NCI-H2196 (cell line): ENCODE results near the gene TESMIN.

Source experiments
- DNase-seq: peaks from one replicate; lab custom pipeline; 2025; ENCODE audit not compliant: unreplicated experiment; lab: John Stamatoyannopoulos, UW

Gene TESMIN

GRCh38 chr11:68762481-68762880 lies 11.2 kb upstream of the TESMIN start:
- DNase-seq = no peak

GRCh38 chr11:68761801-68762200 lies 10.5 kb upstream of the TESMIN start:
- DNase-seq = no peak

DNA sequence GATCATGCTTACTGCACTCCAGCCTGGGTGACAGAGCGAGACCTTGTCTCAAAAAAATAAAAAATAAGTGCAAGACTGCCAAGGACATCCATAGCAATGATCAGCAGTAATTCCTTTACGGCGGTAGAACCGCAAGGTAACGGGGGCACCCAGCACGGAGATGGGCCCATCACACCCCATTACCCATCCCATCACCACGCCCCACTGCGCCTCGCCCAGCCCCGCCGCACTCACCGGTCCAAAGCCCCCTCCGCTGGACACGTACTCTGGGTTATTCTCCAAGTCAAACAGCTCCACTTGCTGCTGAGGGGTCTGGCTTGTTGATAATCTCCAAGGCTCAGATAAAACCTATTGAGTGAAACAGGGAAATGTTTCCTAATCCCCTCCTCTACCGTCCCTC lies 8.7 kb upstream of the TESMIN start:
- no peak for DNase-seq

- no peak for DNase-seq
These were observed 6.4 kb upstream of the TESMIN start for GRCh38 chr11:68757711-68758110.

- no peak for DNase-seq
These were observed 4.9 kb upstream of the TESMIN start for GRCh38 chr11:68756171-68756766.

GRCh38 chr11:68753300-68753699 lies 2.0 kb upstream of the TESMIN start:
- DNase-seq = peak; percentile 20

- no peak for DNase-seq
These were observed 355 bp downstream of the TESMIN start for GRCh38 chr11:68751004-68751325.

DNA sequence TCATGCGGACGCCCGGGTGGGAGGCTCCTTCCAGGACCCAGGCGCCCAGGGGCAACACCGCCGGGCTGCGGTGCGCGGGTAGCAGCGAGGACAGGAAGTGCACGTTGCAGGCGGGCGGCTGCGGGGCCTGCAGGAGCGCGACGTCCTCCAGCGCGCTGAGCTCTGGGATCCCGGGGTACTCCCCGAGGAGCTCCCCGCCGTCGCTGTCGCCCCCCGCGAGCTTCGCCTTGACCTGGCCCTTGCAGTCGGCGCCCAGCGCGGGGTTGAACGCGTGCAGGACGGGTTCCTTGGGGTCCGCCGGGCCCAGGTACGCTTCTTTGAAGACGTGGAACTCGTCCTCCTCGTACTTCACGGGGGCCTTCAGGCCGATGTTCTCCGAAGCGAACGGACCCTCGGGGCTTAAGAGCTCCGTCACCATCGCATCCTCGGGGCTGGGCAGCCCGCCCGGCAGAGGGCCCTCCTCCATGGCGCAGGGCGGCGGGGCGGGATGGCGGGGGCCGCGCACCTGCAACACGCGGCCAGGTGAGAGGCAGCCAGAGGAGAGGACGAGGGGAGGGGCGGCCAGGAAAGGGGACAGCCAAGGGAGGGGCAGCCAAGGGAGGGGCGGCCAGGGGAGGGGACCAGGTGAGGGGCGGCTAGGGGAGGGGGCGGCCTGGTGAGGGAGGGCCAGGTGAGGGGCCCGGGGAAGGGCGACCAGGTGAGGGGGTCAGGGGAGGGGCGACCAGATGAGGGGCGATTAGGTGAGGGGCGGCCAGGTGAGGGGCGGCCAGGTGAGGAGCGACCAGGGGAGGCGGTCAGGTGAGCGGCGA lies 921 bp downstream of the TESMIN start:
- no peak for DNase-seq

GRCh38 chr11:68749229-68750123 lies 1.8 kb downstream of the TESMIN start:
- no peak for DNase-seq

GRCh38 chr11:68748061-68748460 lies 3.3 kb downstream of the TESMIN start:
- DNase-seq = no peak

GRCh38 chr11:68743539-68743938 lies 7.8 kb downstream of the TESMIN start:
- no peak for DNase-seq

DNA sequence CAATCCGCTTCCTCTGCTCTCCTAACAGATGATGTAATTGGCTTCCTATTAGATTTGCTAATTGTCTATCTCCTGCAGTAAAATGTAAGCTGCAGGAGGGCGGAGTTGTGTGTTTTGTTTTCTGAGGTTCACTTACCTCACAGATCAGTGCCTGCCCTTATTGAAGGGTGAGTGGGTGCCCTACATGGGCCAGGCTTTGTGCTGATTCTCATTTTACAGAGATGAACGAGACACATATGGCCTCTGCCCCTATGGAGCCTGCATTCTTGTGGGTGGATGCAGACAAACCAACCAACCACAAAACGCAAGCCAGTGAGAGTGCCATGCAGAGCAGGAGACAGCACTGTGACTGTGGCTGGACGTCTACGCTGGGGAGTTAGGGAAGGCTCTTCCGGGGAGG lies 9.9 kb downstream of the TESMIN start:
- DNase-seq = no peak

- no peak for DNase-seq
These were observed 15.7 kb downstream of the TESMIN start for GRCh38 chr11:68735646-68736045.

GRCh38 chr11:68735125-68735524 lies 16.2 kb downstream of the TESMIN start:
- no peak for DNase-seq

DNA sequence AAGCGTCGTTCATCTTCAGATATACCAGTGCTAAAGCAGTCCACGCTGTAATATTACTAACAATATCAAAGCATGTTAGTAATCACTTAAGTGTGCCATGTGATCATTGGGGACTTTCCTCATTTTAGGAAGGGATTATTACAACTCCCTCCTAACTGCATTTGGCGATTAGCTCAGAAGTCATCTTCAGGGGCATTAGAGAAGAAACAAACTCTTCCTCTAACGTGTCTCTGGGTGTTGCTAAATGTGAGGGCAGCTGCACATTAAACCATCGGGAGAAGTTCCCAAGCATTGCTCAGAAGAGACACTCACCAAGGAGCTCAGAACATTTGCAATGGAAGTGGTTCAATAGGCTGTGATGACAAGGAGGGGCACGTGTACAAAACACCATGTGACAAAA lies 17.2 kb downstream of the TESMIN start:
- DNase-seq = no peak

DNA sequence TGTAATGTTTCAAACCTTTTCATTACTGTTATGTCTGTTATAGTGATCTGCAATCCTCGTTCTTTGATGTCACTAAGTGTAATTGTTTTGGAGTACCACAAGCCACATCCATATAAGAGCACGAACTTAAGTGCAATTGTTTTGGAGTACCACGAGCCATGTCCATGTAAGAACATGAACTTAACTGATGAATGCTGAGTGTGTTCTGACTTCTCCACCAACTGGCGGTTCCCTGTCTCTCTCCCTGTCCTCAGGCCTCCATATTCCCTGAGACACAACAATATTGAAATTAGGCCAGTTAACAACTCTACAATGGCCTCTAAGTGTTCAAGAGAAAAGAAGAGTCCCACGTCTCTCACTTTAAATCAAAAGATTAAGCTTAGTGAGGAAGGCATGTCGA lies 23.5 kb downstream of the TESMIN start:
- DNase-seq = no peak

- no peak for DNase-seq
These were observed 27.0 kb downstream of the TESMIN start for GRCh38 chr11:68724293-68724692.

DNA sequence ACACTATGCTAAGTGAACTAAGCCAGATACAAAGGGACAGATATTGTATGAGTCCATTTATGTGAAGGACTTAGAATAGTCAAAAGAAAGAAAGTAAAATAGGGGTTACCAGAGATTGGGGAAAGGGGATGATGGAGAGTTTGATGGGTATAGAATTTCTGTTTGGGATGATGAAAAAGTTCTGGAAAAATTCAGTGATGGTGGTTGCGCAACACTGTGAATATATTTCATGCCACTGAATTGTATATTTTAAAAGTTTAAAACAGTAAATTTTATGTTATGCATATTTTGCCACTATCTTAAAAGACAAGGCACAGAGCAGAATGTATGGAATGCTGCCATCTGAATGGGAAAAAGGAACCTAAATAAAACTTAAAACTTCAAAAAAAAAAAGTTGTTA lies 29.2 kb downstream of the TESMIN start:
- DNase-seq = no peak

DNA sequence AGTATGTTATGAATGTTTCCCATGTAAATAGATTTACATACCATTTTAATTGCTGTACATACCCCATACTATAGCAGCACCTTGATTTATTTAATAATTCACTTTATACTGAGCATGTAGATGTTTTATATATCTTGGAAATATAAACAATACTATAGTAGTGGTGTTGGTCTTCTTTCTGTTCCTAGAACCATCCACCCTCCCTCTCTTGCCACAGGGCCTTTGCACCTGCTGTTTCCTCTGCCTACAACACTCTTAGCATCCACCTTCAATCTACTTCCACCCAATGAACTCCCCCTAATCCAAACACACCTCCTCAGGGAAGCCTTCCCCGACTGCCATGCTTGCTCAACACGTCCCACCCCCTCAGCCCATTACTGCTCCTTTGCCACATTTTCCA lies 30.2 kb downstream of the TESMIN start:
- no peak for DNase-seq

DNA sequence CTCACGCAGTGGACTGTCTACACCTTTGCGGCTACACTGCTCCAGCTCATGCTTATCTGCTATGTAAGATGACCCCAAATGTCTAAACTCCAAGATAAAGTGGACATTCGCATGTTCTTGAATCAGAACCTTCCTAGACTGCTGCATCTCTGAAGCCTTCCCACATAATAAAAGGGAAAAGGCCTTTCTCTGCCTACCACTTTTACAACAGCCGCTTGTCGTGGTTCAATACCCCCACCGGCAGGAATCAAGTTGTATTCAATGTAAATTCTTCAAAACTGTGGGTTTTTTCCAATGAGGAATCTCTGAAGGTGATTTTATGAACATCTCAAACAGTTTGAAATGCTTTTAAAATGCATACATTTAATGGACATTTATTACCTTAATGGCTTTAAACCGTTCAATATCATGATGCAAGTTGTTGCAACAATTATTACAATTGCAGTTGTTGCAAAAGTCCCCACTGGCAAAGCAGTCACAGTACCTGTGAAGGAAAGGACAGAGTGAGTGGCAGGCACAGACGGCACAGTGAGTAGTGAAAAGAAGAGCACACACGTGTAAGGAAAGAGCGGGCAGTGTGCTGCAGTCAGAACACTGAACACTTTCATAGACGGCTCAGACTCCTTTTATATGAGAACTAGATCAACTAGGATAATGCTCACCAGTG lies 35.7 kb downstream of the TESMIN start:
- no peak for DNase-seq

GRCh38 chr11:68714060-68714856 lies 37.1 kb downstream of the TESMIN start:
- no peak for DNase-seq
